NCI-H1092 (cell line): Measurements from ENCODE around the gene SHISAL2A.

ENCODE experiments used
- DNase-seq: peaks from one replicate; lab custom pipeline; 2025; lab: John Stamatoyannopoulos, UW

SHISAL2A gene

GRCh38 chr1:52621950-52622349, 11.0 kb upstream of the SHISAL2A start:
- DNase-seq = no peak

GRCh38 chr1:52623812-52624211, 9.2 kb upstream of the SHISAL2A start:
- DNase-seq = no peak

GRCh38 chr1:52627028-52627427, 5.9 kb upstream of the SHISAL2A start:
- no peak for DNase-seq

- DNase-seq = no peak
Observed at GRCh38 chr1:52628614-52629324, 4.2 kb upstream of the SHISAL2A start.

- no peak for DNase-seq
Observed at GRCh38 chr1:52629325-52629643, 3.7 kb upstream of the SHISAL2A start.

GRCh38 chr1:52629667-52630066, 3.3 kb upstream of the SHISAL2A start:
- no peak for DNase-seq

- DNase-seq = no peak
Observed at GRCh38 chr1:52631759-52632331, 1.1 kb upstream of the SHISAL2A start.

- no peak for DNase-seq
Observed at GRCh38 chr1:52633291-52633754, 355 bp downstream of the SHISAL2A start.

GRCh38 chr1:52634111-52634510, 1.1 kb downstream of the SHISAL2A start:
- no peak for DNase-seq

GRCh38 chr1:52635321-52636089, 2.5 kb downstream of the SHISAL2A start:
- DNase-seq = no peak

GRCh38 chr1:52636721-52637695, 4.0 kb downstream of the SHISAL2A start:
- no peak for DNase-seq

- DNase-seq = no peak
Observed at GRCh38 chr1:52637946-52638345, 5.0 kb downstream of the SHISAL2A start.

- no peak for DNase-seq
Observed at GRCh38 chr1:52640697-52641096, 7.7 kb downstream of the SHISAL2A start.

- no peak for DNase-seq
Observed at GRCh38 chr1:52641307-52641706, 8.3 kb downstream of the SHISAL2A start.

GRCh38 chr1:52645261-52645660, 12.3 kb downstream of the SHISAL2A start:
- no peak for DNase-seq

GRCh38 chr1:52651904-52652303, 18.9 kb downstream of the SHISAL2A start:
- DNase-seq = no peak

GRCh38 chr1:52653207-52653849, 20.4 kb downstream of the SHISAL2A start:
- DNase-seq = no peak

GRCh38 chr1:52654063-52654462, 21.1 kb downstream of the SHISAL2A start:
- no peak for DNase-seq

- no peak for DNase-seq
Observed at GRCh38 chr1:52657702-52658101, 24.7 kb downstream of the SHISAL2A start.

- DNase-seq = no peak
Observed at GRCh38 chr1:52658795-52659194, 25.8 kb downstream of the SHISAL2A start.

- no peak for DNase-seq
Observed at GRCh38 chr1:52659356-52659755, 26.4 kb downstream of the SHISAL2A start.
